NT2/D1 (cell line): Measurements from ENCODE around the gene GRIPAP1.

Experiments
- SUZ12 ChIP-seq: IDR thresholded peaks from 2 replicates; pipeline ENCODE4 v1.6.1; 2011; ENCODE audit not compliant: insufficient read length, insufficient read depth; ENCODE audit errors: extremely low read depth
- YY1 ChIP-seq: IDR thresholded peaks from 2 replicates; pipeline ENCODE4 v1.6.1; 2011; ENCODE audit not compliant: insufficient read length, insufficient read depth
- ZNF274 ChIP-seq: IDR thresholded peaks from 2 replicates; pipeline ENCODE4 v1.6.1; 2011; ENCODE audit warnings: mild to moderate bottlenecking, low read depth, low read length

DNA sequence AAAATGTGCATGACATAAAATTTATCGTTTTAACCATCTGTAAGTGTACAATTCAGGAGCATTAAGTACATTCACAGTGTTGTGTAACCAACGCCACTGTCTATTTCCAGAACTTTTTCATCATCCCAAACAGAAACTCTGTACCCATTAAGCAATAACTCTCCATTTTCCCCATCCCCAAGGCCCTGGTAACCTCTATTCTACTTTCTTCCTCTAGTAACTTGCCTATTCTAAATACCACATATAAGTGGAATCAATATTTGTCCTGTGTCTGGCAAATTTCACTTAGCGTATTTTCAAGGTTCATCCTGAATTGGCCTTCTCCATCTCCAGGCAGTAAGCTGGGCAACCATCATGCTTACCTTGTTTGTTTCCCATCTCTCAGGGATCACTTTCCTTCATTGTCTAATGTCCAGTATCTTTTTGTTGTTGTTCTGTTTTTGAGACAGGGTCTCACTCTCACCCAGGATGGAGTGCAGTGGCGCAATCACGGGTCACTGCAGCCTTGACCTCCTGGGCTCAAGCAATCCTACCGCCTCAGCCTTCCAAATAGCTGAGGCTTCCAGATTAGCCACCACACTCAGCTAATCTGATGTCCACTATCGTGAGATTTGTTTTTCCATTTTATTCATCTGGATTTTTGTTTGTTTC is 17.7 kb upstream of the GRIPAP1 start:
- TF ChIP-seq SUZ12 (no peak), YY1 (no peak), ZNF274 (no peak)
